OCI-LY3 (cell line): ENCODE measurements around the gene MTX1.
"Not testable (repeated sequence)": the region's sequence is repeated elsewhere in the genome, so short reads cannot be mapped to it uniquely, and the experiment has no call there.

Source experiments
- EZH2phosphoT487 ChIP-seq: fragments of 200-600 bp; shearing (Covaris generic); IDR thresholded peaks from 2 replicates; pipeline ENCODE4 v1.6.1; 2018; ENCODE audit warnings: antibody characterized with exemption, mixed run types, low read depth
- TF ChIP-seq, protein P1 (sequence below): fragments of 200-600, 300-600 bp; sonication (generic); IDR thresholded peaks from 2 replicates; pipeline ENCODE4 v1.5.1; 2014; ENCODE audit warnings: antibody characterized with exemption, low read length, low read depth

DNA sequence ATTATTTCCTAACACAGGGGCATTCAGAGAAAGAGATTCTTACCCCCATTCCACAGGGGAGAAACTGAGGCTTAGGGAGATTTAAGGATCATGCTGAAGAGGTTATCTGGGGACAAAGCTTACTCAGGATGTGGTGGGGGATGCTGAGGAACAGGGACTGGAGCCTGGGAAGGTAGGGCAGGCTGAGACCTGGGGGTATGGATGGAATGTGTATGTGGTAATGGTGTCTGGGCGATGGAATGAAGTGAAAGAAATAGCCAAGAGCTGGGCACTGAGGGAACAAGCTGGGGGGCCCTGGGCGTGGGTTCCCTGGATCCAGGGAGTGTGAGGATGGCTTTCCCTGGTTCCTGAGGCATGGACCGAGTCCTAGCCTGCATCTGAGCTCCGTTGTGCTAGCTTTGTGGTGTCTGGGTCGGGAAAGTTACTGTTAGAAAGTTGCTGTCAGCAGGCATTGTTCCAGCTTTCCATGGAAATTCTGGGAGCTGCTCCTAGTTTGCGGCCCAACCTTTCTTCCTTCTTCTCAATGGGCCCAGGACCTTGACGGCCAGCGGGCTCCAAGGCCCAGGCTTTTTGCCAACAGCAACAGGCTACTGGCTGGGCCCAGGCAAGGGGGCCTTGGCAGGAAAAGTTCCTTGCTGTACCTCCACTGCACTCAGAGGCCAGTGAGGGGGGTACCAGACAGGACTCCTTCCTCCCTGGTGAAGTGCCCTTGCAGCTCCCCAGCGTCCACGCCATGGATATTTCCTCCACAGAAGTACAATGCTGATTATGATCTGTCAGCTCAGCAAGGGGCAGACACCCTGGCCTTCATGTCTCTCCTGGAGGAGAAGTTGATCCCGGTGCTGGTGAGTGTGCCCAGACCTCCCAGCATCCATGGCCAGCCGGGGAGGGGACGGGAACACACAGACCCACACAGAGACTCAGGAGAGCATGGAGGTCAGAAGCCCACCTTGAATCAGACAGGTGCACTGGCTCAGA lies 23.8 kb downstream of the MTX1 start:
- TF ChIP-seq, protein P1, sequence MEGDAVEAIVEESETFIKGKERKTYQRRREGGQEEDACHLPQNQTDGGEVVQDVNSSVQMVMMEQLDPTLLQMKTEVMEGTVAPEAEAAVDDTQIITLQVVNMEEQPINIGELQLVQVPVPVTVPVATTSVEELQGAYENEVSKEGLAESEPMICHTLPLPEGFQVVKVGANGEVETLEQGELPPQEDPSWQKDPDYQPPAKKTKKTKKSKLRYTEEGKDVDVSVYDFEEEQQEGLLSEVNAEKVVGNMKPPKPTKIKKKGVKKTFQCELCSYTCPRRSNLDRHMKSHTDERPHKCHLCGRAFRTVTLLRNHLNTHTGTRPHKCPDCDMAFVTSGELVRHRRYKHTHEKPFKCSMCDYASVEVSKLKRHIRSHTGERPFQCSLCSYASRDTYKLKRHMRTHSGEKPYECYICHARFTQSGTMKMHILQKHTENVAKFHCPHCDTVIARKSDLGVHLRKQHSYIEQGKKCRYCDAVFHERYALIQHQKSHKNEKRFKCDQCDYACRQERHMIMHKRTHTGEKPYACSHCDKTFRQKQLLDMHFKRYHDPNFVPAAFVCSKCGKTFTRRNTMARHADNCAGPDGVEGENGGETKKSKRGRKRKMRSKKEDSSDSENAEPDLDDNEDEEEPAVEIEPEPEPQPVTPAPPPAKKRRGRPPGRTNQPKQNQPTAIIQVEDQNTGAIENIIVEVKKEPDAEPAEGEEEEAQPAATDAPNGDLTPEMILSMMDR = not testable (repeated sequence)
- TF ChIP-seq EZH2phosphoT487 = not testable (repeated sequence)
